ENCODE results near the gene SH3GL2. TPM values are rescaled to one million over a fixed set of nuclear protein-coding genes. Genes with fewer than 3 reads are reported as not detected.

Gene SH3GL2
- total RNA-seq, 4 donors from 2014 or later, result 0.45 to 2.5 TPM; not detected in 2

GRCh38 chr9:17694336-17694735, 115.5 kb downstream of the SH3GL2 start:
- no peak for TF ChIP-seq CTCF (IDR thresholded peaks at IDR 0.05)
- TF ChIP-seq POLR2A (IDR thresholded peaks at IDR 0.05), result no peak
- no peaks in the 10 kb centered on the region for H3K4me1 ChIP-seq
- no peaks in the 10 kb centered on the region for H3K36me3 ChIP-seq
- intact Hi-C loops (cut with DNase I), result no loop called here
- no peaks in the 10 kb centered on the region for H3K9me3 ChIP-seq
- WGBS, 2 donors, result 85 to 94% methylated on average over 2 of the region's 2 CpGs
- no peaks in the 10 kb centered on the region for H3K27me3 ChIP-seq
- H3K4me3 ChIP-seq (replicated peaks in 1 of 3), result no peak overlapping the region
- H3K27ac ChIP-seq, result no peak overlapping the region
- no peak for DNase-seq

GRCh38 chr9:17695482-17695881, 116.6 kb downstream of the SH3GL2 start:
- no peak overlapping the region for H3K27ac ChIP-seq
- H3K4me3 ChIP-seq (replicated peaks in 1 of 3), result no peak overlapping the region
- DNase-seq, result no peak
- no peaks in the 10 kb centered on the region for H3K27me3 ChIP-seq
- no peak for TF ChIP-seq CTCF (IDR thresholded peaks at IDR 0.05)
- no peak for TF ChIP-seq POLR2A (IDR thresholded peaks at IDR 0.05)
- H3K4me1 ChIP-seq, result no peaks in the 10 kb centered on the region
- intact Hi-C loops (cut with DNase I), result no loop called here
- H3K9me3 ChIP-seq, result no peaks in the 10 kb centered on the region
- 61 to 73% methylated on average over 3 of the region's 3 CpGs for WGBS, 2 donors
- no peaks in the 10 kb centered on the region for H3K36me3 ChIP-seq

- DNase-seq, result no peak
- Histone ChIP-seq H3K27me3 (no peaks in the 10 kb centered on the region), H3K9me3 (no peaks in the 10 kb centered on the region), H3K4me3 (replicated peaks in 1 of 3) (no peak overlapping the region), H3K36me3 (no peaks in the 10 kb centered on the region), H3K4me1 (no peaks in the 10 kb centered on the region), H3K27ac (no peak overlapping the region)
- 73 to 77% methylated on average over 3 of the region's 3 CpGs for WGBS, 2 donors
- intact Hi-C loops (cut with DNase I), result no loop called here
- TF ChIP-seq CTCF (IDR thresholded peaks at IDR 0.05) (no peak), POLR2A (IDR thresholded peaks at IDR 0.05) (no peak)
These were observed 120.9 kb downstream of the SH3GL2 start for GRCh38 chr9:17699615-17700330.

- DNase-seq, result no peak
- intact Hi-C loops (cut with DNase I), result no loop called here
- TF ChIP-seq CTCF (IDR thresholded peaks at IDR 0.05) (no peak), POLR2A (IDR thresholded peaks at IDR 0.05) (no peak)
- H3K4me1 ChIP-seq, result no peaks in the 10 kb centered on the region
- WGBS, 2 donors, result 80% methylated on average over 2 of the region's 2 CpGs
- H3K36me3 ChIP-seq, result no peaks in the 10 kb centered on the region
- no peaks in the 10 kb centered on the region for H3K27me3 ChIP-seq
- no peaks in the 10 kb centered on the region for H3K9me3 ChIP-seq
- H3K4me3 ChIP-seq (replicated peaks in 1 of 3), result no peak overlapping the region
- H3K27ac ChIP-seq, result no peak overlapping the region
These were observed 127.5 kb downstream of the SH3GL2 start for GRCh38 chr9:17706347-17706746.

- 31 to 41% methylated on average over 1 of the region's 1 CpG for WGBS, 2 donors
- Histone ChIP-seq H3K4me1 (no peaks in the 10 kb centered on the region), H3K4me3 (replicated peaks in 1 of 3) (no peak overlapping the region), H3K27ac (no peak overlapping the region), H3K36me3 (no peaks in the 10 kb centered on the region), H3K9me3 (no peaks in the 10 kb centered on the region), H3K27me3 (no peaks in the 10 kb centered on the region)
- intact Hi-C loops (cut with DNase I), result no loop called here
- DNase-seq, result no peak
- no peak for TF ChIP-seq CTCF (IDR thresholded peaks at IDR 0.05)
- no peak for TF ChIP-seq POLR2A (IDR thresholded peaks at IDR 0.05)
These were observed 140.2 kb downstream of the SH3GL2 start for GRCh38 chr9:17719053-17719452.

All from thyroid gland (tissue), 4 donors.